Loucy (cell line): ENCODE results near the gene ZSWIM5.

Experiments used
- H2AFZ ChIP-seq: fragments of 200-600 bp; sonication (generic); 2 replicates; pipeline ENCODE4 v1.6.0; 2016; ENCODE audit warnings: antibody characterized with exemption, mild to moderate bottlenecking, low read length, moderate library complexity
- H3F3A ChIP-seq: fragments of 200-600 bp; 2 replicates; pipeline ENCODE4 v1.6.0; 2016; ENCODE audit warnings: antibody characterized with exemption, low read depth, mild to moderate bottlenecking
- H3K27me3 ChIP-seq: fragments of 200-600 bp; sonication (generic); 2 replicates; pipeline ENCODE4 v1.6.1; 2014; ENCODE audit warnings: low read length, mild to moderate bottlenecking; ENCODE audit not compliant: insufficient read depth, poor library complexity, severe bottlenecking
- H3K36me3 ChIP-seq: fragments of 200-600 bp; sonication (generic); 2 replicates; pipeline ENCODE4 v1.6.1; 2016; ENCODE audit warnings: low read length; ENCODE audit not compliant: insufficient read depth
- H3K4me1 ChIP-seq: fragments of 200-600 bp; sonication (generic); 2 replicates; pipeline ENCODE4 v1.5.1; 2014; ENCODE audit warnings: low read length, mild to moderate bottlenecking; ENCODE audit not compliant: insufficient read depth, poor library complexity, severe bottlenecking
- H3K4me2 ChIP-seq: fragments of 200-600 bp; sonication (generic); 2 replicates; pipeline ENCODE4 v1.6.0; 2014; ENCODE audit warnings: antibody characterized with exemption, low read length, low read depth, mild to moderate bottlenecking; ENCODE audit not compliant: poor library complexity, severe bottlenecking
- H3K4me3 ChIP-seq: fragments of 200-600 bp; sonication (generic); 2 replicates; pipeline ENCODE4 v1.5.1; 2014; ENCODE audit warnings: low read length, mild to moderate bottlenecking, mixed read lengths; ENCODE audit not compliant: poor library complexity, severe bottlenecking
- H3K79me2 ChIP-seq: fragments of 200-600 bp; sonication (generic); 2 replicates; pipeline ENCODE4 v1.6.1; 2014; ENCODE audit warnings: low read length; ENCODE audit not compliant: insufficient read depth
- H3K9ac ChIP-seq: fragments of 200-600 bp; sonication (generic); 2 replicates; pipeline ENCODE4 v1.6.0; 2014; ENCODE audit warnings: mild to moderate bottlenecking, low read depth, low read length, moderate library complexity; ENCODE audit not compliant: poor library complexity, severe bottlenecking
- H3K9me2 ChIP-seq: fragments of 200-600 bp; sonication (generic); replicated peaks from 2 replicates; pipeline ENCODE4 v1.6.1; 2016; ENCODE audit warnings: low read depth, low read length, mixed read lengths
- H3K9me3 ChIP-seq: fragments of 200-600 bp; sonication (generic); 2 replicates; pipeline ENCODE4 v1.6.1; 2014; ENCODE audit warnings: mild to moderate bottlenecking, antibody characterized with exemption, low read length, low read depth; ENCODE audit not compliant: insufficient read depth
- H4K20me1 ChIP-seq: fragments of 200-600 bp; sonication (generic); 2 replicates; pipeline ENCODE4 v1.6.0; 2014; ENCODE audit warnings: antibody characterized with exemption, low read length, mild to moderate bottlenecking; ENCODE audit not compliant: insufficient read depth, poor library complexity, severe bottlenecking
- EZH2phosphoT487 ChIP-seq: fragments of 200-600 bp; IDR thresholded peaks from 2 replicates; pipeline ENCODE4 v1.6.1; 2018; ENCODE audit warnings: antibody characterized with exemption, mild to moderate bottlenecking, moderate library complexity, borderline replicate concordance
- TF ChIP-seq, protein P1 (sequence below): fragments of 200-600 bp; sonication (generic); conservative IDR thresholded peaks from 2 replicates; pipeline ENCODE4 v1.5.1; 2014; ENCODE audit warnings: mild to moderate bottlenecking, antibody characterized with exemption, low read length

ZSWIM5 gene

DNA sequence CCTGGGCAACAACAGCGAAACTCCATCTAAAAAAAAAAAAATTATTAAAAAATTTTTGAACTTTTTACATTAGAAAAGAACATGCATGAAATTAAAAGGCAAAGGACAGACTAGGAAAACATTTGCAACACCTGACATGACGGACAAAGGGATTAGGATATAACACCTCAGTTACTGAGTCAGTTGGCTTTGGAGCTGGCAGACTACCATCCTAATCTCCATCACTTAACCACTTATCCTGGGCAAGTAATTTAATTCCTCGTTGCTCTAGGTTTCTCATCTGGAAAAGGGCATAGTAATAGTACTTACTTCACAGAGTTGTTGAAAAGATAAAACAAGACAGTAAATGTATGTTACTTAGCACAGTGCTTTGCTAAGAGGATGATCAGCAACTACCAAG, 207.2 kb downstream of the ZSWIM5 start:
- no peak overlapping the region for H2AFZ ChIP-seq
- H4K20me1 ChIP-seq: no peaks in the 10 kb centered on the region
- H3K9ac ChIP-seq: no peak overlapping the region
- no peaks in the 10 kb centered on the region for H3F3A ChIP-seq
- no peak overlapping the region for H3K4me2 ChIP-seq
- no peaks in the 10 kb centered on the region for H3K9me3 ChIP-seq
- peaks cover 4% of the 10 kb centered on the region for H3K4me1 ChIP-seq
- H3K79me2 ChIP-seq: no peaks in the 10 kb centered on the region
- no peak overlapping the region for H3K4me3 ChIP-seq
- TF ChIP-seq, protein P1, sequence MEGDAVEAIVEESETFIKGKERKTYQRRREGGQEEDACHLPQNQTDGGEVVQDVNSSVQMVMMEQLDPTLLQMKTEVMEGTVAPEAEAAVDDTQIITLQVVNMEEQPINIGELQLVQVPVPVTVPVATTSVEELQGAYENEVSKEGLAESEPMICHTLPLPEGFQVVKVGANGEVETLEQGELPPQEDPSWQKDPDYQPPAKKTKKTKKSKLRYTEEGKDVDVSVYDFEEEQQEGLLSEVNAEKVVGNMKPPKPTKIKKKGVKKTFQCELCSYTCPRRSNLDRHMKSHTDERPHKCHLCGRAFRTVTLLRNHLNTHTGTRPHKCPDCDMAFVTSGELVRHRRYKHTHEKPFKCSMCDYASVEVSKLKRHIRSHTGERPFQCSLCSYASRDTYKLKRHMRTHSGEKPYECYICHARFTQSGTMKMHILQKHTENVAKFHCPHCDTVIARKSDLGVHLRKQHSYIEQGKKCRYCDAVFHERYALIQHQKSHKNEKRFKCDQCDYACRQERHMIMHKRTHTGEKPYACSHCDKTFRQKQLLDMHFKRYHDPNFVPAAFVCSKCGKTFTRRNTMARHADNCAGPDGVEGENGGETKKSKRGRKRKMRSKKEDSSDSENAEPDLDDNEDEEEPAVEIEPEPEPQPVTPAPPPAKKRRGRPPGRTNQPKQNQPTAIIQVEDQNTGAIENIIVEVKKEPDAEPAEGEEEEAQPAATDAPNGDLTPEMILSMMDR: no peak
- no peak for TF ChIP-seq EZH2phosphoT487
- H3K27me3 ChIP-seq: no peaks in the 10 kb centered on the region
- H3K36me3 ChIP-seq: peaks cover 5% of the 10 kb centered on the region; the same call in 1 of the 2 replicates
- H3K9me2 ChIP-seq: no peaks in the 10 kb centered on the region

- H3K79me2 ChIP-seq: no peaks in the 10 kb centered on the region
- no peak for TF ChIP-seq EZH2phosphoT487
- TF ChIP-seq, protein P1: no peak
- H2AFZ ChIP-seq: no peak overlapping the region
- H3K36me3 ChIP-seq: no peaks in the 10 kb centered on the region
- peaks cover 2% of the 10 kb centered on the region for H3K4me1 ChIP-seq
- no peaks in the 10 kb centered on the region for H3F3A ChIP-seq
- no peak overlapping the region for H3K9ac ChIP-seq
- H3K4me2 ChIP-seq: no peak overlapping the region
- no peaks in the 10 kb centered on the region for H4K20me1 ChIP-seq
- H3K9me3 ChIP-seq: no peaks in the 10 kb centered on the region
- H3K9me2 ChIP-seq: no peaks in the 10 kb centered on the region
- H3K27me3 ChIP-seq: no peaks in the 10 kb centered on the region
- H3K4me3 ChIP-seq: no peak overlapping the region
These were observed 210.8 kb downstream of the ZSWIM5 start for GRCh38 chr1:44995467-44996238.

GRCh38 chr1:44994309-44994898, 212.0 kb downstream of the ZSWIM5 start:
- H3K4me1 ChIP-seq: no peaks in the 10 kb centered on the region
- no peaks in the 10 kb centered on the region for H3F3A ChIP-seq
- no peaks in the 10 kb centered on the region for H3K9me3 ChIP-seq
- H3K9ac ChIP-seq: no peak overlapping the region
- no peaks in the 10 kb centered on the region for H3K9me2 ChIP-seq
- H3K79me2 ChIP-seq: no peaks in the 10 kb centered on the region
- no peaks in the 10 kb centered on the region for H3K36me3 ChIP-seq
- no peaks in the 10 kb centered on the region for H4K20me1 ChIP-seq
- H2AFZ ChIP-seq: no peak overlapping the region
- no peaks in the 10 kb centered on the region for H3K27me3 ChIP-seq
- H3K4me3 ChIP-seq: no peak overlapping the region
- H3K4me2 ChIP-seq: no peak overlapping the region
- TF ChIP-seq, protein P1: no peak
- no peak for TF ChIP-seq EZH2phosphoT487
